ENCODE measurements around the gene LRRC4C.

DNA sequence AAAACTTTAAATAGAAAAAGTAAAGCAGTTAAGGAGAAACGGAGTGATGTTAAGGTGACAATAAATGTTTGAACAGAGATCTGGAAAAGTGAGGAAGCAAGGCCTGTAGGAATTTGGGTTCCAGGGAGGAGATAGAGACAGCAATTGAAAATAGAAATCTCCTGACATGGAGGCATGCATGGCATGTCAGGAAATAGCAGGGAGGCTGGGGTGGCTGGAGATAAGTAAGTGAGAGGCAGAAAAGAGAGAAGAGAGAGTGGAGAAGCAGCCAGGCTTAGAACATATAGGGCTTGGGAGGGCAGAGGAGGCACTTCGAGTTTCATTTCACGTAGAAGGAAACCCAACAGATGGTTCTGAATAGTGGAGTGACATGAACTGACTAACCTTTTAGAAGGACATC, 185.5 kb downstream of the LRRC4C start:
- TF ChIP-seq, protein P1, sequence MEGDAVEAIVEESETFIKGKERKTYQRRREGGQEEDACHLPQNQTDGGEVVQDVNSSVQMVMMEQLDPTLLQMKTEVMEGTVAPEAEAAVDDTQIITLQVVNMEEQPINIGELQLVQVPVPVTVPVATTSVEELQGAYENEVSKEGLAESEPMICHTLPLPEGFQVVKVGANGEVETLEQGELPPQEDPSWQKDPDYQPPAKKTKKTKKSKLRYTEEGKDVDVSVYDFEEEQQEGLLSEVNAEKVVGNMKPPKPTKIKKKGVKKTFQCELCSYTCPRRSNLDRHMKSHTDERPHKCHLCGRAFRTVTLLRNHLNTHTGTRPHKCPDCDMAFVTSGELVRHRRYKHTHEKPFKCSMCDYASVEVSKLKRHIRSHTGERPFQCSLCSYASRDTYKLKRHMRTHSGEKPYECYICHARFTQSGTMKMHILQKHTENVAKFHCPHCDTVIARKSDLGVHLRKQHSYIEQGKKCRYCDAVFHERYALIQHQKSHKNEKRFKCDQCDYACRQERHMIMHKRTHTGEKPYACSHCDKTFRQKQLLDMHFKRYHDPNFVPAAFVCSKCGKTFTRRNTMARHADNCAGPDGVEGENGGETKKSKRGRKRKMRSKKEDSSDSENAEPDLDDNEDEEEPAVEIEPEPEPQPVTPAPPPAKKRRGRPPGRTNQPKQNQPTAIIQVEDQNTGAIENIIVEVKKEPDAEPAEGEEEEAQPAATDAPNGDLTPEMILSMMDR (IDR thresholded peaks at IDR 0.05 in 2 of 3, conservative IDR thresholded peaks at IDR 0.05 in 1 of 3; ENCODE audit: control insufficient read depth in 2 of 3, extremely low read depth in 1 of 3, insufficient read depth in 1 of 3, low read depth in 3 of 3, low read length in 3 of 3): no peak
- no peak for TF ChIP-seq FOXM1 (IDR thresholded peaks at IDR 0.05; ENCODE audit: low read depth, low read length)
- no peak for TF ChIP-seq NFYB (IDR thresholded peaks at IDR 0.05; ENCODE audit: insufficient read depth, low read depth, low read length)
- no peak for TF ChIP-seq MYB (IDR thresholded peaks at IDR 0.05; ENCODE audit: borderline replicate concordance, low read depth, low read length)
